SH-SY5Y (cell line): ENCODE data around the gene S100A3.

Experiments
- GATA2 ChIP-seq: IDR thresholded peaks from 2 replicates; pipeline ENCODE4 v1.6.1; 2011; ENCODE audit warnings: mild to moderate bottlenecking, low read depth, low read length
- GATA3 ChIP-seq: IDR thresholded peaks from 2 replicates; pipeline ENCODE4 v1.6.1; 2011; ENCODE audit warnings: low read depth, mild to moderate bottlenecking, low read length, moderate library complexity

GRCh38 chr1:153505576-153505975, 43.5 kb downstream of the S100A3 start:
- no peak for TF ChIP-seq GATA2
- TF ChIP-seq GATA3: no peak
